Stomach smooth muscle (tissue), 2 donors: ENCODE data around the gene PDE4D.

Source experiments
- H3K27ac ChIP-seq: one replicate; pipeline ENCODE4 v1.7.0; 2013; ENCODE audit warnings: mild to moderate bottlenecking, low read length, inconsistent platforms
- H3K27me3 ChIP-seq, 2 donors: one replicate each; pipeline ENCODE4 v1.7.0; 2013; ENCODE audit warnings: low read length in 2 of 2; ENCODE audit not compliant: insufficient read depth in 2 of 2, control insufficient read depth in 1 of 2
- H3K36me3 ChIP-seq, 2 donors: one replicate each; pipeline ENCODE4 v1.7.0; 2013; ENCODE audit warnings: low read length in 2 of 2; ENCODE audit not compliant: control insufficient read depth in 2 of 2, insufficient read depth in 2 of 2
- H3K4me1 ChIP-seq: one replicate; pipeline ENCODE4 v1.7.0; 2013; ENCODE audit warnings: low read length; ENCODE audit not compliant: control insufficient read depth, insufficient read depth
- H3K4me3 ChIP-seq, 2 donors: one replicate each; pipeline ENCODE4 v1.7.0; 2013; ENCODE audit warnings: low read length in 2 of 2
- H3K9ac ChIP-seq, 2 donors: one replicate each; pipeline ENCODE4 v1.7.0; 2013; ENCODE audit warnings: low read length in 2 of 2, mild to moderate bottlenecking in 1 of 2
- H3K9me3 ChIP-seq, 2 donors: one replicate each; pipeline ENCODE4 v1.7.0; 2013; ENCODE audit warnings: low read length in 2 of 2; ENCODE audit not compliant: control insufficient read depth in 2 of 2
- donor health status: healthy.
- donor health status: Pancreatic carcinoma.

PDE4D gene

DNA sequence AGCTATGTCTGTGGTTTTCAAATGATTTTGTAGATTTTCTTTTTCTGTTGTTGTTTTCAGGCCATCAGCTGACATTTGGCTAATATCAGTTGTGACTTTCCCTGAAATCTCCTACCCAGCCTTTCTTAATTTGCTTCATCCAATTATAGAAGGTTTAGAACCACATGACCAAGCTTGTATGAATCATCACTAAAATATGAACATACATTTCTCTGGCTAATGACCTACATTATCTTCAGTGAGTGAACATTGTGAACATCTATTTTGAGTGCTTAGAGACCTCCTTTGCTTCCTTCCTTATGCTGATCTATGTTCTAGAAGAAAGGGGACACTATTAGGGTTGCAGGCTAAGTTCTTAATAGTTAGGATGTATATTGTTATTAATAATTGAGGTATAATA lies 778.2 kb downstream of the PDE4D start:
- Histone ChIP-seq H3K27ac (no peak overlapping the region), H3K4me3 (no peak overlapping the region)

DNA sequence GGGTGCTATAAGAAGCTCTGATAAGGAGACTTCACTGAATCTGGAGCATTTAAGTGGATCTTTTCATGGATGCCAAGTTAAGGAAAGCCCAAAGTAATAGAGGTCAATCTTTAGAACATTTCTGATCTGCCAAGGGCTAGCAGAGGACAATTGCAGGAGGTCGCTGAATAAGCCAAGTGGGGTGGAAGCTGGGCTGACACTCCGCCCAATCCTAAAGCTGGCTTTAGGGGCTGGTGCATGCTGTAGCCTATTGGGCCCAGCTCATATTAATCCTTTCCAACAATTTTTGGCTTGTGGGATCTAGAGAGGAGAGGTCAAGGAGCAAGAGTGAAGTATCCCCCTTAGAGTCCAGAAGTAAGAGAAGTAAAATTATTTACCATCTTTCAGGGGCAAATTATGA lies 784.1 kb downstream of the PDE4D start:
- Histone ChIP-seq H3K9ac (no peak overlapping the region), H3K27ac (no peak overlapping the region), H3K4me1 (peaks cover 3% of the 10 kb centered on the region), H3K4me3 (no peak overlapping the region), H3K36me3 (no peaks in the 10 kb centered on the region), H3K9me3 (no peaks in the 10 kb centered on the region), H3K27me3 (no peaks in the 10 kb centered on the region)

More for the DNA sequence above, 778.2 kb downstream of the PDE4D start:
- Histone ChIP-seq H3K9ac (no peak overlapping the region), H3K9me3 (no peaks in the 10 kb centered on the region), H3K36me3 (no peaks in the 10 kb centered on the region), H3K4me1 (no peaks in the 10 kb centered on the region), H3K27me3 (no peaks in the 10 kb centered on the region)

DNA sequence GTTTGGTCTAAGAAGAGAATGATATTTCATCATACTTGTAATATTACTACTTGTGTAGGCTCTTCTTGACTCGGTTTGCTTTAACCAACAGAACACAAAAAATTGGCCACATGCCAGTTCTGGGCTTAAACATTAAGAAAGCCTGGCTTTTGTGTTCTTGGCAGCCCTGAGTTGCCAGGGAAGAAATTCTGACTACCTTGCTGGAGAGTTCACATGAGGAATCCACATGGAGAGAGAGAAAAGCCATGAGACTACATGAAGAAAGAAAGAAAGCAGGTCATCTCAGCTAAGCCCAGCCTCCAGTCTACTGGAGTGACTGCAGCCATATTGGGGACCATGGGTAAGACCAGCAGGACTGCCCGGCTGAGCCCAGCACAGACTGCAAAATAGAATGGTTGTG lies 785.8 kb downstream of the PDE4D start:
- H3K9ac ChIP-seq, result no peak overlapping the region
- no peak overlapping the region for H3K27ac ChIP-seq
- no peaks in the 10 kb centered on the region for H3K27me3 ChIP-seq
- no peaks in the 10 kb centered on the region for H3K36me3 ChIP-seq
- H3K9me3 ChIP-seq, result no peaks in the 10 kb centered on the region
- H3K4me1 ChIP-seq, result peaks cover 3% of the 10 kb centered on the region
- H3K4me3 ChIP-seq, result no peak overlapping the region

DNA sequence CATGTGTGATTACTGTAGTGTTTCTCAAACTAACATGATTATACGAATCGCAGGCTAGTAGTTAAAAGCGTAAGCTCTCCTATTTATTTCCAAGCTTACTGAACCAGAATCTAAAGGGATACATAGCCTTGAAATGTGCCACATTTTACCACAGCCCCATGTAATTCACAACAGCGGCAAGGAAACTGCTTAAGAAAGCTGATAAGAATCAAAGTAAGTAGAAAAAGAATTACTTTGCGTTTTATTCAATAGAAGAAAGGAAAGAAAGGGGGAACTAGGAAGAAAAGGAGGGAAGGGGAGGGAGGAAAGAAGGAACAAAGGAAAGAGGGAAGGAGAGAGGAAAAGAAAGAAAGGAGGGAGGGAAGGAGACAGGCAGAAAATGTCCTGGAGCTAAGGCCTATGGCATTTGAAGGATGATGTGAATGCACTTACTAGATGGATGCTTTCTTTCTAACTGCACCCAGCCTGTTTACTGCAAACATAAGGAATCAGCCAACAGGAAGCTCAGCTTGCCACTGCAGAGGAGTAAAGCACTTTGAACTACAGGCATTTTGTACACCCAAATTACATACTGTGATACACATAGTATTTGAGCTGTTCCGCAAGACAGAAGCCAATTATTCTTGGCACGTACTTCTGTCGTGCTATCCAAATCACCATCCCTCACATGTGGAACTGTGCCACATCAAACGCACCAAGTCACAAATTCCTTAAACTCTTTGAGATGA lies 789.0 kb downstream of the PDE4D start:
- Histone ChIP-seq H3K4me3 (no peak overlapping the region), H3K9me3 (no peaks in the 10 kb centered on the region), H3K9ac (no peak overlapping the region), H3K27me3 (no peaks in the 10 kb centered on the region), H3K27ac (no peak overlapping the region), H3K4me1 (peaks cover 3% of the 10 kb centered on the region), H3K36me3 (no peaks in the 10 kb centered on the region)

DNA sequence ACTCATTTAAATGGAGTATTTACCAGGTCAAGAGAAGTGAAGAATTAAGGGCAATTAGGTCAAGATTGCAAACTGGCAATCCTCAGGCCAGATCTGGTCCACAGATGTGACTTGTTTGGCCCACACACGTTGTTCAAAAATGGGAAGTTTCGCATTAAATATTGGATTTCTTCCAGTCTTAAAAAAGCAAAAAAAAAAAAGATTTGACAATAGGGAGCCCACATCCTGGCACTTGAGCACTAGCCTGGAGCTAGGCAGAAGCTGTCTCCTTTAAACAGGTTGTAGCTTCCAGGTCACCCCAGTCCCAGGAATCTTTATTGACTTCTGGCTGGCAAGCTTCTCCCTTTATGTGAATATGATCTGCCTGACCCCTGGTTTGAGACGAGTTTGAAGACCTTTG lies 790.2 kb downstream of the PDE4D start:
- no peaks in the 10 kb centered on the region for H3K36me3 ChIP-seq
- H3K4me3 ChIP-seq, result no peak overlapping the region
- H3K9ac ChIP-seq, result no peak overlapping the region
- H3K9me3 ChIP-seq, result no peaks in the 10 kb centered on the region
- H3K27ac ChIP-seq, result no peak overlapping the region
- H3K27me3 ChIP-seq, result no peaks in the 10 kb centered on the region
- peaks cover 3% of the 10 kb centered on the region for H3K4me1 ChIP-seq

DNA sequence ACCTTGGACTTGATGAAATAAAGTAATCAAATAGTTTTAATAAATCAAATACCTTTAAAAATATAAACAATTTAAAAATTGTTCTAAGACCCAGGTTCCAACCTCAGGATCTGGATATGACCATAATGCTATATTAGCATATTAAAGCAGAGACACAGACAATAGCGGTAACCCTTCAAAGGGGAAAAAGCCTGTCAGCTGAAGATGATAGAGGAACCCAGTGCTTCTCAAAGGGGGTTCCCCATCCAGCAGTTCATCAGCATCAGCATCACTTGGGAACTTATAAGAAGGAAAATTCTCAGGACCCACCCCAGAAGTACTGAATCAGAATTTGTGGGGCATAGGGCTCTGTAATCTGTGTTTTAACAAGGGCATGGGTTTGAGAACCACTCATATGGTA lies 791.1 kb downstream of the PDE4D start:
- Histone ChIP-seq H3K36me3 (no peaks in the 10 kb centered on the region), H3K27ac (no peak overlapping the region), H3K27me3 (no peaks in the 10 kb centered on the region), H3K9ac (no peak overlapping the region), H3K4me3 (no peak overlapping the region), H3K4me1 (peaks cover 3% of the 10 kb centered on the region), H3K9me3 (no peaks in the 10 kb centered on the region)

DNA sequence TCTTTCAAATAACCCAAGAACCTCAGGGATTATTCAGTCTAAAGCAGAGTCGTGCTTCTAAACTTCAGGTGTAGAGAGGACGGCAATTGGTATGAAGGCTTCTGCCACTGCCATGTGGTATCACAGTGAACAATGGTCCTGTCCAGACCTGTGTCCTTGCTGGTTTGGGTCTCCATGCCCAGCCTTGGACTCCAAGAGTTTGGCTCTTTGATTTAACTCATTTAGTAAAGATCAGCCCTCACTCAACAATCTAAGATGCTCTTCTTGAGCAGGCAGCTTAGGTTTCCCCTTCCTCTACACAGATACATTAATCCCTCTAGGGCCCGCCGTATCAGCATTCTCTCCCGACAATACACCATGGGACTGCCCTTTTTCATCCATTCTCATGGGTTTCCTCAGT lies 792.7 kb downstream of the PDE4D start:
- Histone ChIP-seq H3K9me3 (no peaks in the 10 kb centered on the region), H3K27me3 (no peaks in the 10 kb centered on the region), H3K27ac (no peak overlapping the region), H3K9ac (no peak overlapping the region), H3K4me3 (no peak overlapping the region), H3K36me3 (no peaks in the 10 kb centered on the region), H3K4me1 (peaks cover 3% of the 10 kb centered on the region)

DNA sequence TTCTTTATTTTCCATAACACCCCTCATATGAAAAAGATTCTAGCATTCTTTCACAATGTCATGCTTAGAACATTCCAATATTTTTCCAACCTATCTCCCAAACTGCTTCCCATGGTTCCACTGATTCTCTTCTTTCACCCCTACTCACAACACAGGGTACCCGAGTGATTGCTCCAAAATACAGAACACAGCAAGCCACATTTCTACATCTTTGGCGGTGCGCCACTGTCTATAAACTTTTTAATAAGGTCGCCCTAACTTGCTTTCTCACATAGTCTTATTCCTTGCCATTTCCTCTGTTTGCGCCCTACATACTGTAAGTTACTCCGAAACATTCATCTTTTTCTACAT lies 793.6 kb downstream of the PDE4D start:
- Histone ChIP-seq H3K4me1 (peaks cover 3% of the 10 kb centered on the region), H3K36me3 (no peaks in the 10 kb centered on the region), H3K9ac (no peak overlapping the region), H3K27me3 (no peaks in the 10 kb centered on the region), H3K27ac (no peak overlapping the region), H3K9me3 (no peaks in the 10 kb centered on the region), H3K4me3 (no peak overlapping the region)

DNA sequence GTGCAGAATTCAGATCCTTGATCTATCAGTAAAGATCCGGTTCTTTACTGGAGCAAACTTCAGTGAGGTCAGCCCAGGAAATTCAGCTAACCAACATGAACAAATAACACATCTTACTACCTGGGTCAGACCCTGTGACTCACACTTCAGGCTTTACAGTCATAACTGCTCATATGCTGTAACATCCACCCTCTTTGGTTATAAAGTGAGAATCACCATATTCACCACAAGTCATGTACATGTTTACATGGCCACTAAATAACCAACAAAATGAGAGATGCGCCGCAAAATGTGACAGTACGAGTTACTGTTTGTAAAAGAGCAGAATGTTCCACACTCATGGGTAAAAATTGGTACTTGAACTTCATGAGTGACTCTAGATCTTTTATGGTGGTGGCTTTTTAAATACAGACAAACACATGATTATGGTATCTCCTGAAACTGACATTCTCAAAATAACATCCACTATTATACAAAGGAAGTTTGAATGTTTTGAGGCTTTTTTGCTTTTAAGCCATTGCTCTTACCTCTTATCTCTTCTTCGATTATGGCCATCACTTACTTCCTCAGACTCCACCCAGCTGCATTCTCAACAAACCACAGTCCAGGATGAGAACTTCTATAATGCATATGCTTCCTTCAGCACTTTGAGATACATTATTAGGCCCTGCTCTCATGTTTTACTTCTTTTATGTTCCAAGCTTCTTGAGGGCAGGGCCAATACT lies 794.1 kb downstream of the PDE4D start:
- H3K27ac ChIP-seq, result no peak overlapping the region
- no peaks in the 10 kb centered on the region for H3K9me3 ChIP-seq
- H3K9ac ChIP-seq, result no peak overlapping the region
- no peaks in the 10 kb centered on the region for H3K27me3 ChIP-seq
- H3K4me1 ChIP-seq, result no peaks in the 10 kb centered on the region
- H3K36me3 ChIP-seq, result no peaks in the 10 kb centered on the region
- H3K4me3 ChIP-seq, result no peak overlapping the region

DNA sequence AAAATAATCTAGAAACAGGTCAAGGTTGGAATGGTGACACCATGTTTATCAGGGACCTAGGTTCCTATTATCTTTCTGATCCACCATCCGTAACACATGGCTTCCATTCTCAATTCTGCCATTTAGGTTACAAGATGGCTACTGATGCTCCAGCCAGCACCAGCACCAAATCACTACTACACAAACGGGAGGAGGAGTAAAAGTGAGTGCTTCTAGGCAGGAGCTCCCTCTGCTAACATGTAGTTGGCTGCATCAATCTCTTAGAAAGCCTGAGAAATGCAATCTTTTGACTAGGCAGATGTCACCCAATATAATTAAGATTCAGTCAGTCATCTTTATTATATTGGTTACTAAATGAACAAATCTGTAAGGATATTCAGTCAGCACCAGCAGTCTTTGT lies 794.8 kb downstream of the PDE4D start:
- H3K36me3 ChIP-seq, result no peaks in the 10 kb centered on the region
- no peaks in the 10 kb centered on the region for H3K9me3 ChIP-seq
- H3K9ac ChIP-seq, result no peak overlapping the region
- no peak overlapping the region for H3K27ac ChIP-seq
- H3K4me3 ChIP-seq, result no peak overlapping the region
- no peaks in the 10 kb centered on the region for H3K27me3 ChIP-seq
- H3K4me1 ChIP-seq, result no peaks in the 10 kb centered on the region

DNA sequence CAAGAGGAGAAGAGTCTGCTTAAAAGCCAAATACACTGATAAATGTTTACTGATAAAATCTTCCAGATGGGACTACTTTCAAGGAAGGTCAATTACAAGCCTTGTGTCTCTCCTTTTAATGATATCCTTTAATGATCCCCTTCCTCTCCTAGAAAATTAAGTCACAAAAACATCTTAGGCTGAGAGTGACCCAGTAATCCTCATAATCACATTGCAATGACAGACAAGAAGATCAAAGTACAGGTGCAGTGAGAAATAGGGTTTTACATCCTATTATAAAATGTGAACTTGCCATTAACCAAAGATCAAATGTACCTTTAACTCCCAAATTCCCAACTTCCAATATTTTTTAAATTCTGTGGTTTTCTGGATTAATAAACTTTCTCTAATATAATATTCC lies 795.8 kb downstream of the PDE4D start:
- H3K9ac ChIP-seq, result no peak overlapping the region
- peaks cover 3% of the 10 kb centered on the region for H3K4me1 ChIP-seq
- H3K36me3 ChIP-seq, result no peaks in the 10 kb centered on the region
- no peak overlapping the region for H3K27ac ChIP-seq
- no peaks in the 10 kb centered on the region for H3K27me3 ChIP-seq
- no peak overlapping the region for H3K4me3 ChIP-seq
- H3K9me3 ChIP-seq, result no peaks in the 10 kb centered on the region
